Motor neuron (in vitro differentiated cells): ENCODE results near the gene CELA2B. TPM values are rescaled to one million over a fixed set of nuclear protein-coding genes. Genes with fewer than 3 reads are reported as not detected.

Experiments
- ATAC-seq, 8 experiments: fragments of 200-7000 bp; cut with Tn5 transposase; replicated peaks in 6 of 8; 2 replicates each; pipeline ENCODE4 v1.8.0; 2021; ENCODE audit warnings: mild to moderate bottlenecking in 8 of 8, moderate library complexity in 8 of 8
- H3K27ac ChIP-seq, 2 donors: fragments of 250-450 bp; sonication (Bioruptor Pico); 2 replicates each; pipeline ENCODE4 v1.9.0; 2021; ENCODE audit warnings: antibody characterized with exemption in 2 of 2, mild to moderate bottlenecking in 2 of 2, moderate library complexity in 1 of 2
- H3K4me1 ChIP-seq, 2 donors: fragments of 250-450 bp; sonication (Bioruptor Pico); replicated peaks in 1 of 2; 2 replicates each; pipeline ENCODE4 v1.6.1; 2021; ENCODE audit warnings: antibody characterized with exemption in 2 of 2, mild to moderate bottlenecking in 2 of 2, moderate library complexity in 1 of 2
- H3K4me3 ChIP-seq, 5 donors: fragments of 250-450 bp; sonication (Bioruptor Pico); 2 replicates each; pipeline ENCODE4 v1.9.0; 2021; ENCODE audit warnings: antibody characterized with exemption in 5 of 5, mild to moderate bottlenecking in 5 of 5, moderate library complexity in 4 of 5
- WGBS, 10 experiments: fragments of 450-650 bp; shearing (Covaris generic); methylation state at CpG; one replicate each; pipeline ENCODE4 v1.0.0; 2022; 5-methylcytosine and 5-hydroxymethylcytosine counted together
- in situ Hi-C, 9 experiments: fragments of 400-800 bp; cut with MboI; loops; one replicate each; pipeline ENCODE4 v1.15.0; 2021; ENCODE audit warnings: low sequenced_read_pairs in 9 of 9, low pct_unique_long_range_greater_than_20kb in 2 of 9; ENCODE audit not compliant: unreplicated experiment in 9 of 9
- total RNA-seq, 8 experiments: library from RNA; unstranded; fragments of 300-600 nt; gene quantifications; 2 replicates each; pipeline versions ENCODE4 v1.2.3 to v1.2.4, GENCODE V29; 2022

CELA2B gene
- total RNA-seq, 8 experiments from 2014 or later = not detected

DNA sequence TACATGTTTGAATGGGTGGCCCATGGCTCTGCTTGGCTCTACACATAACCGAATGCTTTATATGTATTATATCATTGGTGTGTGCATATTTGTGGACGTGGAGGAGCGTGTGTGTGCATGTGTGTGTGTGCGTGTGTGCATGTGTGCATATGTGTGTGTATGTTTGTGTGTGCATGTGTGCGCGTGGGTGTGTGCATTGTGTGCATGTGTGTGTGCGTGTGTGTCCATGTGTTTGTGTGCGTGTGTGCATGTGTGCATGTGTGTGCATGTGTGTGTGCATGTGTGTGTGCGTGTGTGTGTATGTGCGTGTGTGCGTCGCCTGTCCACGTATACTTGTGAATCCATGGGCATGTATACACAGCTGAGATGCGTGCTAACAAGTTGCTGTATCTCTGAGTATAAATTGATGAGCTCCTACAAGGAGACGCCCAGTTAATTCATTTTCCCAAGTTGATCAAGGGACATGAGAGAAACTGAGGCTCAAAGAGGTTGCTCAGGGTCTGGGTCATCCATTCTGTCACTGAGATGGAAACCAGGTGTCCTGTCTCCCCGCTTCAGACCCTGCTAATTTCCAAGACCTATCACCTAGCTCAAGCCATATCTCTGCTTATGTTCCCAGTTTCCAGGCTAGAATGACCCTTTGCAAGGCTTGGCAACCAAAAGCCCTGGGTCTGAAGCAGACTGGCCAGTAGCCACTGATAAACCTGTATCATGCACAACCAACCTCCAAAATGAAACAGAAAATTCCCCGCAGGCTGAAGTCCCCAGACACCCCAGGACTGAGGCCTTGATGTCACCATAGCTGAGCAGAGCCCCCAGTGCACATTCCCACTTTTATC lies 40.4 kb upstream of the CELA2B start:
- in situ Hi-C loops = loop anchor here in 4 of 9 experiments (10.0 to 25.0 kb wide), 3 partner anchors 98 to 298 kb away; no protein-coding TSS in a partner anchor
- WGBS, 10 experiments = 69 to 100% (median 95%) methylated on average over 1 to 15 of the region's 17 CpGs
- H3K4me1 ChIP-seq = peaks cover 0 to 5% of the 10 kb centered on the region in 2 donors
- H3K27ac ChIP-seq = no peak overlapping the region
- no peak overlapping the region for H3K4me3 ChIP-seq
- no peak for ATAC-seq

DNA sequence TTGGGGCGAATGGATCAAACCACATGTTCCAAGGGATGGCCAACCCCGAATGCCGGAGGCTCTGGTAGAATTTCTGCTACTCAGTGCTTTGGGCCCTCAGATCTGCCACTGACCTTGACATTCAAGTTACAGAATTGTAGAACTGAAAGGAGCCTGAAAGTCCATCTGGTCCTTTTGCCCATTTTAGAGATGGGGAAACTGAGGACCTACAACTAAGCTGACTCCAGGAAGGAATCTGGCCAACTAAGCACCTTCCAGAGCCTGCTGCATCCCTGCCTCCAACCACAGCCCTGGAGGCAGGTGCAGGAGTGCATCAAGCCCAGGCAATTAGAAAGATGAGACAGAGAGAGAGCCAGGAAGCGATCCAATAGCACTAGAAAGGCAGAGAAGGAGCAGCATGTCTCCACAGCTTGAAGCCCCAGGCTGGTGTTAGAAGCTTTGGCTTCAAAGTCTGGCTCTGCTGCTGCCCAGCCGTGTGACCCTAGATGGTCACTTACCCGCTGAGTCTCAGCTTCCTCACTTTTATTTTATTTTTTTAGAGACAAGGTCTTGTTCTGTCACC lies 38.9 kb upstream of the CELA2B start:
- in situ Hi-C loops = loop anchor here in 4 of 9 experiments (10.0 to 25.0 kb wide), 3 partner anchors 100 to 300 kb away; no protein-coding TSS in a partner anchor
- no peak for ATAC-seq
- Histone ChIP-seq H3K4me1 (peaks cover 0 to 5% of the 10 kb centered on the region in 2 donors), H3K27ac (no peak overlapping the region), H3K4me3 (no peak overlapping the region)
- WGBS, 10 experiments = 80 to 100% (median 93%) methylated on average over 1 to 6 of the region's 6 CpGs

DNA sequence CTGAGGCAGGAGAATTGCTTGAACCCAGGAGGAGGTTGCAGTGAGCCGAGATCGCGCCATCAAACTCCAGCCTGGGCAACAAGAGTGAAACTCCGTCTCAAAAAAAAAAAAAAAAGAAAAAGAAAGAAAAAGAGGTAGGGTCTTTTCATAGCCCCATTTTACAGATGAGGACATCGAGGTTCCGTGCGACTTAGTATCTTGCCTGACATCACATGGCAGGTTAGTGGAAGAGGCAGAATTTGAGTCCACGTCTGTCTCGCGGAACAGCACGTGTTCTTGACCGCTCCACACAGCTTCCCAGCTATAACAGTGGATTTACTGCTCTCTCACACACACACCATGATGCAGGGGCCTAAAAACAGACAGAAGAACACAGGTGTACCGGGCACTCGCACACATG lies 36.6 kb upstream of the CELA2B start:
- H3K4me3 ChIP-seq = no peak overlapping the region
- H3K27ac ChIP-seq = no peak overlapping the region
- WGBS, 10 experiments = 87 to 95% (median 93%) methylated on average over 7 to 14 of the region's 14 CpGs; no CpG with 5 or more reads in 1 of the 10 experiments
- in situ Hi-C loops = loop anchor here in 4 of 9 experiments (10.0 to 25.0 kb wide), 3 partner anchors 102 to 302 kb away; no protein-coding TSS in a partner anchor
- H3K4me1 ChIP-seq = no peaks in the 10 kb centered on the region
- ATAC-seq = no peak

DNA sequence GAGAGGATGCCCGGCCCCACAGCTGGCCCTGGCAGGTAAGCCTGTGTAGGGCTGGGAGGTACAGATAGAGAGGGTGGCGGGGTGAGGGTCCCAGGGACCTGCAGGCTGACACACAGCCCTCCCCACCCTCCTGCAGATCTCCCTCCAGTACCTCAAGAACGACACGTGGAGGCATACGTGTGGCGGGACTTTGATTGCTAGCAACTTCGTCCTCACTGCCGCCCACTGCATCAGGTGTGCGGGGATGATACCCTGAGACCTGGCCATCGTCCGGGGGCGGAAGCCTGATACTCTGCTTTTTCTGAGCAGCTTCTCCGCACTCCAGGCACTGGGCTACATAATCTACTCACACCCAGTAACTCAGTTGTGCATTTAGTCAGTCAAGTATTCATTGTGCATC lies 35.5 kb upstream of the CELA2B start:
- Histone ChIP-seq H3K4me1 (peaks cover 0 to 4% of the 10 kb centered on the region in 2 donors), H3K27ac (no peak overlapping the region), H3K4me3 (no peak overlapping the region)
- WGBS, 10 experiments = 80 to 100% (median 85%) methylated on average over 1 to 10 of the region's 13 CpGs; no CpG with 5 or more reads in 5 of the 10 experiments
- in situ Hi-C loops = loop anchor here in 3 of 9 experiments (25.0 kb wide), 2 partner anchors 103 to 303 kb away; no protein-coding TSS in a partner anchor
- ATAC-seq = no peak

DNA sequence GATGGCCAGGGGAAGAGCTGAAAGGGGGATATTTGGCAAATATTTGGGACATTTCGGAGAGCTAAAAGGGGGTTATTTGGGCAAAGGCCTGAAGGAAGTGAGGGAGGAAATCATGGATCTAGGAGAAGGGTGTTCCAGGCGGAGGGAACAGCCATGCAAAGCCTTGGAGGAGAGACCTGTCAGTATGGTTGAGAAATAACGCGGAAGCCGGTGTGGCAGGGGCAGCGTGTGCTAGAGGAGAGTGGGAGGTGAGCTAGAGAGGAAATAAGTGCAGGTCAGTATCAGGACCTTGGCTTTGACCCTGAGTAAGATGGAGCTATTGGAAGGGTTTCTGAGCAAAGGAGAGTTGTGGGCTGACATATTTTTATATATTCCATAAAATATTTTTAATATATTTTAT lies 34.7 kb upstream of the CELA2B start:
- H3K4me3 ChIP-seq = no peak overlapping the region
- in situ Hi-C loops = loop anchor here in 3 of 9 experiments (25.0 kb wide), 2 partner anchors 104 to 304 kb away; no protein-coding TSS in a partner anchor
- no peak for ATAC-seq
- WGBS, 10 experiments = 63 to 100% (median 82%) methylated on average over 2 to 6 of the region's 6 CpGs
- no peak overlapping the region for H3K27ac ChIP-seq
- H3K4me1 ChIP-seq = peaks cover 0 to 4% of the 10 kb centered on the region in 2 donors

DNA sequence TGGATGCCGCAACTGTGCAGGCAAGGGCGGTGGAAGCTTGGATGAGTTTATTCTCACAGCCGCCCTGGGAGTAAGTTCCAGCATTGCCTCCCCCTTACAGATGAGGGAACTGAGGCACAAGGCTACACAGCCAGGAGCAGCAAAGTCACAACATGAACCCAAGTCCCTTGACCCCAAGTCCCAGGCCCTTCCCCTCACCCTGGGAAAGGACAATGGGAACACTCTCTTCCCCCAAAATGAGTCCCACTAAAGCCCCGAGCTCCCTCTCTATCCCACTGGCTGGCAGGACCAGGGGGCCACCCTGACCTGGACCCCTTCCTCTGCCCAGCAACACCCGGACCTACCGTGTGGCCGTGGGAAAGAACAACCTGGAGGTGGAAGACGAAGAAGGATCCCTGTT lies 33.8 kb upstream of the CELA2B start:
- 35 to 90% (median 68%) methylated on average over 2 to 7 of the region's 8 CpGs; no CpG with 5 or more reads in 4 of the 10 experiments for WGBS, 10 experiments
- no peak for ATAC-seq
- in situ Hi-C loops = loop anchor here in 3 of 9 experiments (25.0 kb wide), 2 partner anchors 105 to 305 kb away; no protein-coding TSS in a partner anchor

DNA sequence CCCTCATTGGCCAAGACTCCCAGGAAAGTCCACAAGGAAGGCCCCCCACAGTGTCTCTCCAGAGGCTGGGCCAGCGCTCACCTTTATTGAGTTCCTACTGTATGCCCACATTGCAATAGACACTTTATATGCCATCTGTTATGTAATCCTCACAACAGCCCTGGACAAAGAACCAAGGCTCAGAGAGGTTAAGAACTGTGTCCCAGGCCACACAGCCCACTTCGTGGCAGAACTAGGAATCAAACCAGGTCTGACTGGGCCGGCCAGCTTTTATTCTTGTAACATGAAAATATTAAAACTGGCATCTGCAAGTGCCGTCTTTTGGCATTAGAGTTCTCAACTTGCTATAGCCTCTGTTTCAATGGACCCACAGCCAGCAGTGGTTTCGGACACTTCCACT lies 33.1 kb upstream of the CELA2B start:
- Histone ChIP-seq H3K27ac (no peak overlapping the region), H3K4me1 (peaks cover 0 to 4% of the 10 kb centered on the region in 2 donors), H3K4me3 (no peak overlapping the region)
- in situ Hi-C loops = loop anchor here in 3 of 9 experiments (25.0 kb wide), 2 partner anchors 105 to 305 kb away; no protein-coding TSS in a partner anchor
- WGBS, 10 experiments = 41 to 100% (median 83%) methylated on average over 1 to 5 of the region's 5 CpGs; no CpG with 5 or more reads in 3 of the 10 experiments
- ATAC-seq = no peak

More for the DNA sequence above, 33.8 kb upstream of the CELA2B start:
- H3K27ac ChIP-seq = no peak overlapping the region
- H3K4me1 ChIP-seq = peaks cover 0 to 4% of the 10 kb centered on the region in 2 donors
- no peak overlapping the region for H3K4me3 ChIP-seq

DNA sequence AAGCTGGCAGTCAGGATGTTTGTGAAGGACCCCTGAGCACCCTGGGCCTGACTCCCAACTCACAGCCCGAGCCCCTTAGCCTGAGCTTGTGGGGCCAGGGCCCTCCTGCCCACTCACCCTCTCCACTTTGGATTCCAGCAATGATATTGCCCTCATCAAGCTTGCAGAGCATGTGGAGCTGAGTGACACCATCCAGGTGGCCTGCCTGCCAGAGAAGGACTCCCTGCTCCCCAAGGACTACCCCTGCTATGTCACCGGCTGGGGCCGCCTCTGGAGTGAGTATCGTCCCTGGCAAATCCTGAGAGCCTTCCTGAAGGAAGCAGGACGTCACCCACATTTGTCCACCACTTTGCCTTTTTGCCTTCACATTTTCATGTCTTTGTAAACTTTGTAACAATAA lies 32.6 kb upstream of the CELA2B start:
- in situ Hi-C loops = loop anchor here in 3 of 9 experiments (25.0 kb wide), 2 partner anchors 106 to 306 kb away; no protein-coding TSS in a partner anchor
- no peak overlapping the region for H3K4me3 ChIP-seq
- peaks cover 0 to 4% of the 10 kb centered on the region in 2 donors for H3K4me1 ChIP-seq
- ATAC-seq = no peak
- no peak overlapping the region for H3K27ac ChIP-seq
- 71 to 86% (median 73%) methylated on average over 5 of the region's 5 CpGs; no CpG with 5 or more reads in 7 of the 10 experiments for WGBS, 10 experiments

DNA sequence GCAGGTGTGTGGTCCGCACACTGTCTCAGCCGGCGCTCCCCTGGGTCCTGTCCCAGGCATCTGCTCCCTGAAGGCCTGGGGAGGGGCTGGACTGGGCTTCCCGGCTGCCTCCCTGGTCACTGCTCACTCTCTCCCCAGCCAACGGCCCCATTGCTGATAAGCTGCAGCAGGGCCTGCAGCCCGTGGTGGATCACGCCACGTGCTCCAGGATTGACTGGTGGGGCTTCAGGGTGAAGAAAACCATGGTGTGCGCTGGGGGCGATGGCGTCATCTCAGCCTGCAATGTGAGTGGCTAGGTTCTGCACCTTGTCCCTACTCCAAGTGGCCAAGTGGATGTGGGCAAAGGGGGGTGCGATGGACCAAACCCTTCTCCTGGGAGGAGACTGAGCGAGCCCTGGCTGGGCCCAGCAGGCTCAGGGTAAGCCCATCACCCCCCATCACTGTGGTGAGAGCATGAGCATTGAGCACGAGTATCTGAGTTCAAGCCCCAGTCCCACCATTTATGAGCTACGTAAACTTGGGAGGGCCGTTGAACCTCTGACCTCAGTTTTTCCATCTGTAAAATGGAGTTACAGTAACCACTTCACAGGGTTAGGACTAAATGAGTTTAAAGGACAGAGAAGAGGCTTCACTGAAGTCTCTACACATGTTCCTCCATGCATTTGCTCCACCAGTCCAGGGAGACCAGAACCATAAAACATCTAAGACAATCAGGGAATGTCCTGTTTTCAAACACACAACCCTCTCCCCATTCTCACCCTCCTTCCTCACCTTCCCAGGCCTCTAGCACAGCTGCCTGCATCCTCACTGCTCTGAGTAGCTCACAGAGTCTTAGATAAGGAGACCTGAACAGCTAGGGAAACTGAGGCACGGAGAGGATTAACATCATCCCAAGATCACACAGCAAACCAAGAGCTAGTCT lies 31.2 kb upstream of the CELA2B start:
- peaks cover 0 to 4% of the 10 kb centered on the region in 2 donors for H3K4me1 ChIP-seq
- WGBS, 10 experiments = 50 to 92% (median 77%) methylated on average over 1 to 8 of the region's 17 CpGs; no CpG with 5 or more reads in 2 of the 10 experiments
- H3K4me3 ChIP-seq = no peak overlapping the region
- in situ Hi-C loops = loop anchor here in 3 of 9 experiments (25.0 kb wide), 2 partner anchors 107 to 307 kb away; no protein-coding TSS in a partner anchor
- peak in 3 of 8 experiments; percentile 51 to 61 (median 61) for ATAC-seq
- peak overlapping the region in 1 of 2 donors; percentile 14 for H3K27ac ChIP-seq

DNA sequence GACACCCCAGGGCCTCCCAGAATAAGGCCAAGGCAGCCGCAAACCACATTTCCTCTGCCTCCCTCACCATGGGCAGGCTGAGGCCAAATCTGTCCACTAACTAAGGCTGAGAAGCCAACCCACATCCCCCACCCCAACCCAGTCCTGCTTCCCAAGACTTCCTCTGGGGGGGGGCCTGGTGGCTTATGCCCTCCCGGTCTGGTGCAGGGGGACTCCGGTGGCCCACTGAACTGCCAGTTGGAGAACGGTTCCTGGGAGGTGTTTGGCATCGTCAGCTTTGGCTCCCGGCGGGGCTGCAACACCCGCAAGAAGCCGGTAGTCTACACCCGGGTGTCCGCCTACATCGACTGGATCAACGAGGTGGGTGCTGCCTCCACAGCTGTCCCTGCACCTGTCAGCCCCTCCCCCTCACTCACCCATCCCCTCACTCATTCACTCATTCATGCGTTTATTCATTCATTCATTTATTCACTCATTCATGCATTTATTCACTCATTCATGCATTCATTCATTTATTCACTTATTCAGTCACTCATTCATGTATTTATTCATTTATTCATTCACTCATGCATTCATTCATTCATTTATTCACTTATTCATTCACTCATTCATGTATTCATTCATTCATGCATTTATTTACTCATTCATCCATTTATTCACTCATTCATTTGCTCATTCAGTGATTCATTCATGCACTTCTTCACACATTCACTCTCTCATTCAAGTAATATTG lies 30.3 kb upstream of the CELA2B start:
- H3K27ac ChIP-seq = no peak overlapping the region
- in situ Hi-C loops = loop anchor here in 3 of 9 experiments (25.0 kb wide), 2 partner anchors 108 to 308 kb away; no protein-coding TSS in a partner anchor
- H3K4me3 ChIP-seq = no peak overlapping the region
- 36 to 100% (median 86%) methylated on average over 1 to 10 of the region's 14 CpGs; no CpG with 5 or more reads in 1 of the 10 experiments for WGBS, 10 experiments
- H3K4me1 ChIP-seq = peaks cover 0 to 4% of the 10 kb centered on the region in 2 donors
- ATAC-seq = no peak

DNA sequence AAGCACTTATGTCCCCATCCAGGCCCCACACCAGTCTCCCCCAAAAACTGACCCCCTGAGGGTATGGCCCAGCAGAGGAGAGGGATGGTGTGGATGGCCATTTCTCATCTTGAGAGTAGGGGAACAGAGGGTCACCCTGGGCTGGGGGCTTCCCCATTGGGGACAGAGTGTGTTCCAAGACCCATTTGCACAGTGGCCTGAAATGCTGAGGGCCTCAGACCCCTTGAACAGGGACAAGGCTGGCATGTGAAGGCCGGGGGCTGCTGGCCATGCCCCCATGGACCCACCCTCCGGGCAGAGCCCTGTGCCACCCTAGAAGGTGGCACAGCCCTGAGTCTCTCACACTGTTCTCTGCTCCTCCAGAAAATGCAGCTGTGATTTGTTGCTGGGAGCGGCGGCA lies 29.7 kb upstream of the CELA2B start:
- ATAC-seq = no peak
- in situ Hi-C loops = loop anchor here in 3 of 9 experiments (25.0 kb wide), 2 partner anchors 109 to 309 kb away; no protein-coding TSS in a partner anchor

More for the DNA sequence above, 29.7 kb upstream of the CELA2B start:
- Histone ChIP-seq H3K4me1 (peaks cover 0 to 4% of the 10 kb centered on the region in 2 donors), H3K27ac (no peak overlapping the region), H3K4me3 (no peak overlapping the region)
- 40 to 69% (median 51%) methylated on average over 1 to 2 of the region's 4 CpGs; no CpG with 5 or more reads in 6 of the 10 experiments for WGBS, 10 experiments
